NCI-H1436 treated with DMSO at 0.1 percent for 48 hours (cell line): ENCODE results near the gene PHTF1.

ENCODE experiments used
- DNase-seq: peaks from one replicate; lab custom pipeline; 2025; lab: John Stamatoyannopoulos, UW

Gene PHTF1

GRCh38 chr1:113759333-113760101 is at the start of gene PHTF1:
Gene PHTF1, minus strand, starts transcription at chr1:113759486. Its CDS starts 783 bp downstream, at chr1:113758703.
- DNase-seq = peak; percentile 9

GRCh38 chr1:113808450-113809195 is 49.3 kb upstream of the PHTF1 start:
- DNase-seq = no peak

- DNase-seq = no peak
Observed at GRCh38 chr1:113805639-113806038, 46.4 kb upstream of the PHTF1 start.

- DNase-seq = no peak
Observed at GRCh38 chr1:113805256-113805531, 45.9 kb upstream of the PHTF1 start.

- DNase-seq = no peak
Observed at GRCh38 chr1:113804421-113805255, 45.4 kb upstream of the PHTF1 start.

- DNase-seq = no peak
Observed at GRCh38 chr1:113802367-113803007, 43.2 kb upstream of the PHTF1 start.

GRCh38 chr1:113800487-113800886 is 41.2 kb upstream of the PHTF1 start:
- DNase-seq = no peak

- no peak for DNase-seq
Observed at GRCh38 chr1:113797472-113797871, 38.2 kb upstream of the PHTF1 start.

- no peak for DNase-seq
Observed at GRCh38 chr1:113793878-113794834, 34.9 kb upstream of the PHTF1 start.

- no peak for DNase-seq
Observed at GRCh38 chr1:113792986-113793385, 33.7 kb upstream of the PHTF1 start.

- no peak for DNase-seq
Observed at GRCh38 chr1:113792471-113792870, 33.2 kb upstream of the PHTF1 start.

GRCh38 chr1:113788802-113789201 is 29.5 kb upstream of the PHTF1 start:
- no peak for DNase-seq

- DNase-seq = no peak
Observed at GRCh38 chr1:113787663-113788062, 28.4 kb upstream of the PHTF1 start.

- no peak for DNase-seq
Observed at GRCh38 chr1:113786069-113786468, 26.8 kb upstream of the PHTF1 start.

GRCh38 chr1:113784104-113784779 is 25.0 kb upstream of the PHTF1 start:
- no peak for DNase-seq

GRCh38 chr1:113783254-113784103 is 24.2 kb upstream of the PHTF1 start:
- DNase-seq = no peak

- no peak for DNase-seq
Observed at GRCh38 chr1:113782406-113782805, 23.1 kb upstream of the PHTF1 start.

GRCh38 chr1:113780374-113781146 is 21.3 kb upstream of the PHTF1 start:
- no peak for DNase-seq

- no peak for DNase-seq
Observed at GRCh38 chr1:113779542-113779941, 20.3 kb upstream of the PHTF1 start.
